GM19193 (cell line): Measurements from ENCODE around the gene CRHR2.

ENCODE experiments used
- POLR2A ChIP-seq: IDR thresholded peaks from 4 replicates; pipeline ENCODE4 v1.6.1; 2011; ENCODE audit not compliant: insufficient read depth, insufficient read length; ENCODE audit errors: extremely low read depth

Gene CRHR2

DNA sequence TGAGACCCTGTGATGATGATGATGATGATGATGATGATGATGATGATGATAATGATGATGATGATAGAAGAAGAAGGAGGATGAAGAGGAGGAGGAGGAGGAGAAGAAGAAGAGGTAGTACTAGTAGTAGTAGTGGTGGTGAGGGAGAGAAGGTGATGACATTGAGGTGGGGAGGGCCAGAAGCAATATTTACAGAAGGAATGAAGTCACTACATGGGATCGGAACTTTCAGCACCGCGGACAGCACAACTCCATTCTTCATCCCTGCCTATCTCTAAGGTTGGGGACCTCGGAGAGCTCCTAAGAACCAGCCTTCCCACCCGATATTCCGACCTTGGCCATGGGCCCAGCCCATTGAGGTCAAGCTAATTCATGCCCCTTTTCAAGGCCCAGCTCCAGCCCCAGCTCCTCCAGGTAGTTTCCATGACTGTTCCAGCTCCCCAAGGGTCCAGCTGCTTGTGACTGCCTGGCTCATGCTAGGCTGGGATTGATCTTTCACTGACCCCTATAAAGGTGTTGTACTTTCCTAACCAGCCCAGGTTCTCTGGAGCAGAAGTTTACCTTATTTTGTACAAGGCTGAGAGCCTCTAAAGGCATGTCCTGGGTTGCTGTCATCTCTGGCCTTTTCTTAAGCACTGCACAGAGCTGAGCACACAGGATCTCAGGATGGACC lies 10.3 kb downstream of the CRHR2 start:
- TF ChIP-seq POLR2A: no peak

DNA sequence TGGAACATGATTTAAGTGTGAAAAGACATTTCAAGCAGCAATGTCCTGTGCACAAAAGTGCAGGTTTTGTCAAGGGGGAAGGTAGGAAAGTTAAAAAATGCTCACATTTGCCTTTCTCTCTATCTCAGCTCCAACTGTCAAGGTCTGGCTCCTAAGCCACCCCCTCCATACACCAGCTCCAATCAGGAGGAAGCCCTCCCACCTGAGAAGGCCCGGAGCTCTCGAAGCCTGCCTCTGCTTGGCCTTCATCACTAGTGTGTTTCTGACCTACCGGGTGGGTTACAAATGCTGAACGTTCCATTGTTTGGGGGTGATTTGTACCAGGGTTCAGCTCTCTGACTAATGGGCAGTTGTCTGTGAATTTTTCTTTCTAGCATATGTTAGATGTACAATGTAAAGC lies 14.2 kb downstream of the CRHR2 start:
- TF ChIP-seq POLR2A: no peak

DNA sequence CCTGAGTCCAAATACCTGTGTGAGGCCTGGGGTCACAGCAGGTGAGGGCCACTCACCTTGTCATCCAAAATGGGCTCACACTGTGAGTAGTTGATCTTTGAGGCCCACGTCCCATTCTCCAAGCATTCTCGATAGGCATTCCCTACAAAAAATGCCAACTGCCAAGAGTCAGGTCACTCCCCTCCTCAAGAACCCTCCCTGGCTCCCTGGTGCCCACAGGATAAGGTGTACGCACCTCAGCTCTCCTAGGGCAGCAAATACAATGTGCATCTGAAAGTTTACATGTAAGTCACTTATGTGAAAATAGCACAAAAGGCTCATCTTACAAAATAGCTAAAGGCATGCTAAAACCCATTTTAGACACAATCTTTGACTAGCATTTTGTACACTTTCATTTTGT lies 15.1 kb downstream of the CRHR2 start:
- TF ChIP-seq POLR2A: no peak

DNA sequence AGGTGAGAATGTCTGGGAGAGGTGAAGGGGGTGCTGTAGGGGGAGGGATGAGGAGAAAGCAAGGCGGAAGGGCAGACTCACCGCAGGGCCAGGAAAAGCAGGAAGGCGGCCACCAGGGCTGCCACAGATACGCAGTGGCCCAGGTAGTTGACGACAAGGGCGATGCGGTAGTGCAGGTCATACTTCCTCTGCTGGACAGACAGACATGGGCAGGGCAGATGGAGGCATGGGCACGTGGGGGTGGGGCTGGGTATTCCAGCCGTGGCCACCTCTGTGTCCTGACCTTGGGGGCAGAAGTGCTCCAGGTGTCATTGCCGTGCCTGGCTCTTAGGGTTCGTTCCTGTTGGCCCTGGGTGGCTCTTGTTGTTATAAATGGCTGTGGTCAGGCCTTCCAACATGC lies 16.8 kb downstream of the CRHR2 start:
- TF ChIP-seq POLR2A: no peak

DNA sequence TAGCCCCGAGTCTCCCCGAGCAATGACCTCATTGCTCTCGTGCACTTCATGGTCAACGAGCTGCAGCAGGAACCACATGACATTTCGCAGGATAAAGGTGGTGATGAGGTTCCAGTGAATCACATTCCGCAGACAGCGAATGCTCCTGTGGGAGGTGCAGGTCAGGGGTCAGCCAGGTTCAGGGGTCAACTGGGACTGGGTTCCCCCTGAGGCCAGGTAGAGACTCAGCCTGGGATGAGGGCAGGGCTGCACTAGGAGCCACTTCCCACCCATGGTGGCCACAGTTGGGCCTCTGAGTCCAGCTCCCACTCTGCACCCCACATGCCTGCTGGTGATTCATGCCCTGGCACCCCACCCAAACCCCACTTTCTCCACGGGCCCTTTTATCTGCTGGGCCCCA lies 17.2 kb downstream of the CRHR2 start:
- no peak for TF ChIP-seq POLR2A

DNA sequence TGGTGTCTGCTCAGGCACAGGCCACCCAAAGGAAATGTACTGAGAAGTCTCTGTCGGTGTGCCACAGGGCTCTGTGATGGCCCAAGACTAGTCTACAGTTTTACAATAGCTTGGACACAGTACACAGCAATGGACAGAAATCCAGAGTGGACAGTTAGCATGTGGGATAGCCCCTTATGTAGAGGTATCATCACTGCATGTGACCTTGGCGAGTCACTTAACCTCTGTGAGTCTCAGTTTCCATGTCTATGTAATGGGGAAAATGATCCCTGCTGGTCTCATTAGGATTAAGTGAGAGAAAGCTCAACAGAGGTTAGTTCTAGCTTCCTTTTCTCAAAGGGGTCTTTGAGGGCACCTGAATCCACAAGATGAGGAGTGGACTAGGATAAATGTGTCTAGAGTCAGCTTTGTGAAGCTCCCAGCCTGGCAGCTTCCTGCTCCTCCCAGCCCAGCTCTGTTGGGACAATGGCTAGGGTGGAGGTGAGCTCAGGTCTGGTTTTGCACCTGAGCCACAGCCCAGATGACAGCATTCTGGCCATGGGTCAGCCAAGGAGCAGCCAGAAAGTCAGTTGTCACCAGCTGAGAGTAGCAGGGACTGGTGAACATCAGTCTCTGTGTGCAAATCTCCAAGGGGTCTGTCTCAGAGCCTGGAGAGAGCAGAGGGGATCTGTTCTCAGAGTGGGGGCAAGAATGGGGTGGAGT lies 17.9 kb downstream of the CRHR2 start:
- no peak for TF ChIP-seq POLR2A

DNA sequence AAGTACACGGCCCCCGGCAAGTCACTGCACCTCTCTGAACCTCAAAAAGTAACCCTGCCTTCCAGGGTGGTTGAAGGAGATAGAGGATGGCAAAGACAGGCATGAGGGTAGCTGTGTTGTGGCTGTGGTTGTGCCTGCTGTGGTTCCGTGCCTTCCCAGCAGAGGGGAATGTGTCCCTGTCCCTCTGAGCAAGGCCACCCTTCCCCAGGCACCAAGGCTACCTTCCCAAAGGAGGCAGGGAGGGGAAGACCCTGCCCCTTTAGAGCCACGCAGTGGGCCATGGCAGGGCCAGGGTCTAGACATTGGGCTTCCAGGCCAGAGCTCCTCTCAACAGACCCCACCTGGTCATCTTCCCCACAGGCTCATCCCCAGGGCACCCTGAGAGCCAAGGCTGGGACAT lies 18.8 kb downstream of the CRHR2 start:
- no peak for TF ChIP-seq POLR2A

DNA sequence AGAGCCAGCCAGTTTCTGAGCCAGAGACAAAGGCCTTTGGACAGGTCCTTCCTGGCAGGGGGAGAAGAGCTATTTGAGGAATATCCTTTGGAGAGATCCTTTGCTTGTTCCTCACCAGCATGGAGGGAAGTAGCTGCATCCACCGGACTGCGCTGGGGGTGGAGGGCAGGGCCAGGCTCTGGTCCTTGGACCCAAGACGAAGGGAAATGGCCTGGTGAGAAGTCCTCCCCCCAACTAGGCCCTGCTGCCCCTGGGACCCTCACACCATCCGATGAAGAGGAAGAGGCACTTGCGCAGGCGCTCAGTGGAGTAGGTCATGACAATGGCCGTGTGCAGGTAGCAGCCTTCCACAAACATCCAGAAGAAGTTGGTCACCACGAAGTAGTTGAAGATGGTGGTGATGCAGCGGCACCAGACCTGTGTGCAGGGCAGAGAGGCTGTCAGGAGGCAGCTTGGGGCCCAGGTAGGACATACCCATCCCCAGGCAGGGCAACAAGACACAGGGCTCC lies 19.8 kb downstream of the CRHR2 start:
- TF ChIP-seq POLR2A: no peak

DNA sequence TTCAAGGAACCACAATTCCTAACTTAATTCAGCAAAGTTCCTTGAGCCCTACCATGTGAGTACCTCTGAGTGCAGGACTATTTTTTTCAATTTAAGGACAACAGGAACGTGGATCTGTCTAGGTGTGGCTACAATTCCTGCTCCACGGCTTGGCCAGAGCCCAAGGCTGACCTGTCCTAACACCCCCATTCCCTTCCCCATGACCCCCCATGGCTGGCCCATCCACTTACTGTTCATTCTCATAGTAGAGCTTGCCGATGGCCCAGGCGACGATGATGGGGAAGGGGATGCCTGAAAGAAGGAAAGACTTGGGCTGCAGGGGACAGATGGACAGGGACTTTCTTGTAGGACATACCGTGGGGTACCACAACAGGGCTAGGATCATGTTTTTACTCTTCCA lies 20.3 kb downstream of the CRHR2 start:
- no peak for TF ChIP-seq POLR2A

DNA sequence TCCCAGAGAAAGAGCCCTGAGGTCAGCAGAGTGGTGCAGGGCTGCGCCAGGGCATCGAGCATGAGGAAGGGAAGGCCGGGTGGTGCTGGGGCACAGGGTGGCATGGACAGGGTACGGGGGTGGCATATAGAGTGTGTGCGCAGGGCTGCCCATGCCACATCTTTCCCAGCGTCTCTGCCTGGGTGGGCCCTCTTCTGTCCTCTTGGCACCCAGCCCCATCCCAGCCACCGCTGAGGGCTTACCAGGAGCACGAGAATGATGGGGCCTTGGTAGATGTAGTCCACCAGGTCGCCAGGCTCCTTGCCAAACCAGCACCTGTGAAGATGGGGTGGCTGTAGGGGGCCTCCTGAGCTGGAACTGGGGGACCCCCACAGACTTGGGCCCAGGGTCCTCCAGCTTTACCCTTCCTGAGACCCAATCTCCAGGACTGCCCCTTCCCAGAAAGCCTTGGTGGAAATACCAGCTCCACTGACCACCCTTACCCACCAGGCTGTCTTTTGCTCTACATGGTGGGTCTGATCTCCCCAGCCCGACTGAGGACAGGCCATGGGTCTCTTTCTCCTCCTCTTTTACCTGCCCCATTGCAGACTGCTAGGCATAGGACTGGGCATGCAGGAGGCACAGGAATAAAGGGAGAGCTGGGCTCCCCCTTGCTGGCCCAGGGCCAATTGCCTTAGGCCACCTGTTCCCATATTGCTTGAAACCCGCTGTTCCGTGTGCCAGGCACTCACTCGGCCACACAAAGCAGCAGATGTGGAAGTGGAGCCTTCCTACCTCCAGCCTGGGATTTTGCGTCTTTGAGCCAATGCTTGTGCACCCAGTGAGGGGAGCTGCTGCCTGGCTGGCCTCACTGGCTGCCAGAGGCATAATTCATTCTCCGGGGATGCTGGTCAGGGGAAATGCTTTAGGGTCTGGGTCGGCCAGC lies 21.7 kb downstream of the CRHR2 start:
- no peak for TF ChIP-seq POLR2A

DNA sequence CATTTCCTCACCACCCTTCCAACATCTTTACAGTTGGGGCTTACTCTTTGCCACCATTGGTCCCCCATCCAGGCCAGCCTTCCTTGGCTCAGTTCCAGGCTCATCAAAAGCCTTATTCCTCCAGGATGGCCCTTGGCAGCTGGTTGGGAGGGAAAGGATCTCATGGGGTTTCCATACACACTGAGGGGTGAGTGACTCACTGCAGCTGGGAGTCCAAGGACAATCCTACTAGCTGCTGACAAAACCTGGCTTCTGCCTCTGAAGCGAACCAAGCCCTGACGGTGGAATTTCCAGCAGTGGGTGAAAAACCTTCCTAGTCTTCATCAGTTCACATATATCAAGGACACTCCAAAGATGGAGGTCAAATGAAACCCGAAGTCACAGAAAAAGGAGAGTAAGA lies 22.9 kb downstream of the CRHR2 start:
- no peak for TF ChIP-seq POLR2A

DNA sequence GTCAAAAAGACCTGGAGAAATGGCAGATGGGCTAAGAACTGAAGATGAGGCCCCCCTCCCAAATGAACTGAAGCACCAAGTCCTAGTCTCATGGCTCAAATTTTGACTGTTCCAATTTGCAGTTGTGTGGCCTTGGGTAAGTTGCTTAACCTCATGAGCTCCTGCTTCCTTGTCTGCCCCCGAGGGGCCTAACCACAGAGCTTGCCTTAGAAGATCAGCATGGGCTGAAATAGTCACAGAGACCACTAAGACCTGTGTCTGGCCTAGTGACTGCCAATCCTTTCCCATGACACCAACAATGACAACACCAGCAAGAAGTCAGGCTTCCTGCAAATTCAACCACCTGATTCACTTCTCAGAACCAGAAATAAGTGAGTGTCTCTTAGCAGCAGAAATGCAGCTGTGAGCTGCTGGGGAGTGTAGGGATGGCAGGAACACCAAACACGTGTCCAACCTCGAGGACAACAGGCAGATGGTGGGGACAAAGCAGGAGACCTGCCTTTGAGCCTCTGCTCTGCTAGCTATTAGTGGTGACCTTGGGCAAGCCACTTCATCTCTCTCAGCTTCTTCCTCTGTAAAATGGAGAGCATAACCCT lies 23.7 kb downstream of the CRHR2 start:
- no peak for TF ChIP-seq POLR2A

DNA sequence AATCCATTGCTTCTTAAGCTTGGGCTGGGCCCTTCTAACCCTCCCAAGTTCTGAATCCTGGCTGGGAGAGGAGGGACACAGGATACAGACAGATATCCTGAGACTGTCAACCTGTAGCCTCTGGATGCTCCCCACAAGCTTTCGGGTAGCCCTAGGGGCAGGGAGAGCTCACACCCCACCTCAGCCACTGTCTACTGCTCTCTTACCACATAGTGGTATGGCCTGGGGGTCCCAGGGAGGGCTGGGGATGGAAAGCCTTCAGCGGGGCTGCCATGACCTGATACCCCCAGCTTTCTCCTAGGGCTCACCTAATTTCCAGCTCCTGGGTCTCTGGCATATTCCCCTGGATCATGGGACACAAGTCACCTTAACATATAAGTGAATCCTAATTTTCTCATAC lies 25.1 kb downstream of the CRHR2 start:
- TF ChIP-seq POLR2A: no peak

DNA sequence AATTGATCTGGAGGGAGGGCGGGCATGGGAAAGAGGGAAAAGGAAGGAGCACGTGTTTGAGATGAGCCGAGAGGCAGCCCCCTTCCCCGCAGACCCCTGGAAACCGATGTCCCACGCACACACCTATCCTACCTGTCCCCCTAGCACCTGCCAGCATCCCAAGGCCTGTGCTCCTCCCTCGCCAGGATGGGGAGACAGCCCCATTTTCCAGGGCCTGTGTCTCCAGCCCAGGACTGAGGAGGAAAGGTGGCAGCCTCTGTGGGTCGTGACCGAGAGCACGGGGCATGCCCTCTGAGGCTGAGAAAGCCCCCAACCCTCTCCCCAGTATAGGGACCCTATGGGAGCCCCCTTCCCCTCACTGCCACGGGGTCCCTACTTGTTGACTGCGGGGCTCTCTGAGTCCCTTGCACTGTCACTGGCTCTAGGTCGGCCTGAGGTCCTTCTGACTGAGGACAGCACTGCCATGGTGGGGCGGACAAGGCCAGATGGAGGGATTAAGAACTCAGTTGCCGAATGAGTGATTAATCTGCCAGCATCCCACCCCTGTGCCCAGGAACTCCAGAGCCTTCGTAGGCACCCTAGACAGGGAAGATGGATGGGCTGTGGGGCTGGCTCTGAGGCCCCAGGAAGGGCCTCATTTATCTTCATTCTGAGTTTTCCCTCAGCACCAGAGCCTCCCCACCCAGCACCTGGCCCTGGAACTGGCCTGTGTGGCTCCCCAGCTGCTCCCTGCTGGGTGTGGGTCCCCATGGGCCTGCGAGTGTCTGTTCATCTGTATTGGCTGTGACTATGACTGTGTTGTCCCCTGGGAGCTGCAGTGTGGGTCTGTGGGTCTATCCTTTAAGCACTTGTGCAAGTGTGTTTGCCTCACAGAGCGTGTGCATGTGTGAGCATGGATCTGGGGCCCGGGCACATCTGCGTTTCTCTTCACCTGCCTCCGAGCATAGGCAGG lies 26.0 kb downstream of the CRHR2 start:
- no peak for TF ChIP-seq POLR2A
